KBM-7 (cell line): ENCODE results near the gene ICE1.
A peak's percentile ranks its signal among the peaks of the same experiment; 100 is the strongest.

Experiments
- DNase-seq: peaks from one replicate; pipeline ENCODE4 v3.0.0-alpha.2; 2015
- in situ Hi-C: fragments of 300-500 bp; cut with MboI; formaldehyde crosslinking; loops from 2 replicates; pipeline ENCODE4 v1.14.3; 2020; ENCODE audit warnings: low sequenced_read_pairs, low pct_unique_long_range_greater_than_20kb, mixed read lengths

The ICE1 gene

GRCh38 chr5:5422819-5423515 lies 490 bp downstream of the ICE1 start:
- in situ Hi-C loops, result loop anchor here (25.0 kb wide), 1 partner anchor 286 kb away; the partner anchor contains the start of gene ADAMTS16
- peak; percentile 16 for DNase-seq

GRCh38 chr5:5423586-5423985 lies 1.1 kb downstream of the ICE1 start:
- no peak for DNase-seq
- in situ Hi-C loops, result loop anchor here (25.0 kb wide), 1 partner anchor 286 kb away; the partner anchor contains the start of gene ADAMTS16

DNA sequence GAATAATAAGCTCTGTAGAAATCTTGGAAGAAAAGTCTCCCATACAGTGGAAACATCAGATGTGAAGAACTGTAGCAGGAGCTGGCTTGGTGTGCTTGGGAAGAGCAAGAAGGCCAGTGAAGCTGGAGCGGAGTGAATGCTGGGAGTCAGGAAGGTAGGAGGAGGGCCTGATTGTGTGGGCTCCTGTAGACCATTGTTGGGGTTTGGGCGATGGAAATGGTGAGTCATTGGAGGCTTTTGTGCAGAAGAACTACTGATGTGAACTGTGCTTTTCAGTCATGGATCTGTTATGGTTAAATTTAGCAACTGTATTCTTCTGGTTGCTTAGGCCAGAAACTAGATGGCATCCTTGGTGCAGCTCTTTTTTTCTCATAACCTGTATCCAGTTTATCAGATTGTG lies 2.3 kb downstream of the ICE1 start:
- in situ Hi-C loops, result loop anchor here (25.0 kb wide), 1 partner anchor 287 kb away; the partner anchor contains the start of gene ADAMTS16

GRCh38 chr5:5430136-5430535 lies 7.7 kb downstream of the ICE1 start:
- in situ Hi-C loops, result no loop called here
- no peak for DNase-seq

More for the DNA sequence above, 2.3 kb downstream of the ICE1 start:
- no peak for DNase-seq

- DNase-seq, result no peak
- in situ Hi-C loops, result no loop called here
These were observed 9.7 kb downstream of the ICE1 start for GRCh38 chr5:5432020-5432707.

- in situ Hi-C loops, result no loop called here
These were observed 13.8 kb downstream of the ICE1 start for GRCh38 chr5:5436203-5436760.

DNA sequence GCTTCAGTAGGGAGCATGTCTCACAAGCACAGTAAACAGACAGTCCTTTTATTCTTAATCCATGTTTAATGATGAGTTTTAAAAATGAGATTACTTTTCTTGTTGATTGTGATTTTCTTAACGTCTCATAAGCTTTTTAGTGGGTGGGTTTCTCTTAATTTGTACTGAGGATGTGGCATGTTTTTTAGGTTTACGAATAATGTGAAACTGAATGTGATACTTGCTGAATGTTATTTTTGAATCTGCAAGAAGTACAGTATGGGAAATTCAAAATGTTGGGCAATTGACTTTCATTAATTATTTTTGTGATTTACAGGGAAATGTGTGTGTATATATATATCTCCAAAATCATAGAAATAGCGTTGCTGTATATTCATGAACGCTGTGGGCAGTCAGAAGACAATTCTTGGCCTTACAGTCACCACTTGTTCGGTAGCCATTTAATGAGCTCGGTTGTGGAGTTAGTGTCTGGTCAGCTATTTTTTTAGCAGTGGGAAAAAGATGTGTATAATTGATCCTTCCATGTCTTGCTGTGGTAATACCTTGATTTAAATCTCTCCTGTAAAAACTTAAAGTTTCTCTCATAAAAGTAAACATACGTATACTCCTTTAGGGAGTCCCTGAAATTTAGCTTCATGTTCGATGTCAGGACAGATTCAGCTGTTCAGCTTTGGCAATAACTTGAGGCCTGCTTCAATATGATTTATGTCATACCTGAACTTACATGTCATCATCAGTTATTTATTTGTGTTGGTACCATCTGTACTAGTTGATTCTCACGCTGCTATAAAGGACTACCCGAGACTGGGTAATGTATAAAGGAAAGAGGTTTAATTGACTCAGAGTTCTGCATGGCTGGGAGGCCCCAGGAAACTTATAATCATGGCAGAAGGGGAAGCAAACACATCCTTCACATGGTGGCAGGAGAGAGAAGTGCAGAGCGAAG lies 15.0 kb downstream of the ICE1 start:
- in situ Hi-C loops, result no loop called here
- no peak for DNase-seq

More at GRCh38 chr5:5436203-5436760, 13.8 kb downstream of the ICE1 start:
- no peak for DNase-seq

DNA sequence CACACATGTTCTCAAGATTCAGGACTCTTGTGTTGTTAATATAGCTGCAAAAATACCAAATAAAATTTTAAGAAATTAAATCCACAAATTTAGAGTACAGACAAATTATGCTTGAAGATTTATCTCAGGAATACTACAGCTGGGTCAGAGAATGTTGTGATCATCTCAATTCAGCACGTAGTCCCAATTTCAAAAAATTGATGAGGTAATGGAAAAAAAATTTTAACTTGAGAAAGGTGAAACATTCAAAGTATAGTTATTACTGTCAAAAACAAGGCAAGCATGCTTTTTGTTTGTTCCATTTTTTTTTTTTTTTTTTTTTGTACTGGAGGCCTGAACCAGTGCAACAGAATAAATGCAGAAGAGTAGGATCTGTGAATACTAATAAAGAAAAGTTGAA lies 29.4 kb downstream of the ICE1 start:
- in situ Hi-C loops, result no loop called here
- DNase-seq, result no peak

GRCh38 chr5:5453131-5453530 lies 30.7 kb downstream of the ICE1 start:
- in situ Hi-C loops, result no loop called here
- DNase-seq, result no peak

- in situ Hi-C loops, result no loop called here
- no peak for DNase-seq
These were observed 31.9 kb downstream of the ICE1 start for GRCh38 chr5:5454391-5454790.

GRCh38 chr5:5456858-5457257 lies 34.4 kb downstream of the ICE1 start:
- in situ Hi-C loops, result no loop called here
- DNase-seq, result no peak

DNA sequence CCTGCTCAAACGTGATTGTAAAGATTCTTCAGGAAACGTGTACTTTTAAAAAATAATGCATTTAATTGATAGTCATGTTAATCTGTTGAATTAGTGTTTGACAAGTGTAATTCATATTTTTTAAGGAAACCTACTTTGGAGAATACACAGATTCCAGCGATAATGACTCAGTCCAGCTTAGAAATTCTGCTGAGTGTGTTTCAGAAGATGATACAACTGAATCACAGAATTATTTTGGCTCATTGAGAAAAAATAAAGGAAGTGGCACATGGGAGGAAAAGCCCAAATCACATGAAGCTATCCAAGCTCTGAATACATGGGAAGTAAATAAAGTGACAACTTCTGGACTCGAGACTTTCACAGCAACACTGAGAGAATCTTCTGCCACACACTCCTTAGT lies 37.8 kb downstream of the ICE1 start:
- in situ Hi-C loops, result no loop called here
- DNase-seq, result no peak

- no peak for DNase-seq
- in situ Hi-C loops, result no loop called here
These were observed 38.5 kb downstream of the ICE1 start for GRCh38 chr5:5461012-5461411.

DNA sequence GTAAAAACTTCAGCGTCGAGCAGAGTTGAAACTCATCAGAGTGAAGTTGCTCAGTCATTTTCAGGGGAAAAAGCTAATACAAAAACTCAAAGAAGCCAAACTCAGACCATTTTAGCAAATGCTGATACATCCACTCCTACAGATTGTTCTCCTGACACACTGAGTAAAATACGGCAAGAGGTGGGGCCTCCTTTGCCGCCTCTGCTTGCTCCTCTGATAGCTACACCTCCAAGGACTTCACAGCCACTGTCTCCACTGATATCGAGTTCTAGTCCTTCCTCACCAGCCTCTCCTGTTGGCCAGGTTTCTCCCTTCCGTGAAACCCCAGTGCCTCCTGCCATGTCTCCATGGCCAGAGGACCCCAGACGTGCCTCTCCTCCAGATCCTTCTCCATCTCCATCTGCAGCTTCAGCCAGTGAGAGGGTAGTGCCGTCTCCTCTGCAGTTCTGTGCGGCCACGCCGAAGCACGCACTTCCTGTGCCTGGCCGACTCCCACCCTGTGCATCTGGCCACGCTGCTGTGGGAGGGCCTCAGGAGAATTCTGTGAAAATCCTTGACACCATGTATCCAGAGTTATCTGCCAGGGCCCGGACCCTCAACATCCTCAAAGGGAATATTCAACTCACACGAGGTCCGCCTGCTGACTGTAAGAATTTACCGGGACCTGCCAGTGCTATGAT lies 41.7 kb downstream of the ICE1 start:
- no peak for DNase-seq
- in situ Hi-C loops, result no loop called here

GRCh38 chr5:5466227-5466626 lies 43.8 kb downstream of the ICE1 start:
- in situ Hi-C loops, result no loop called here
- DNase-seq, result no peak

DNA sequence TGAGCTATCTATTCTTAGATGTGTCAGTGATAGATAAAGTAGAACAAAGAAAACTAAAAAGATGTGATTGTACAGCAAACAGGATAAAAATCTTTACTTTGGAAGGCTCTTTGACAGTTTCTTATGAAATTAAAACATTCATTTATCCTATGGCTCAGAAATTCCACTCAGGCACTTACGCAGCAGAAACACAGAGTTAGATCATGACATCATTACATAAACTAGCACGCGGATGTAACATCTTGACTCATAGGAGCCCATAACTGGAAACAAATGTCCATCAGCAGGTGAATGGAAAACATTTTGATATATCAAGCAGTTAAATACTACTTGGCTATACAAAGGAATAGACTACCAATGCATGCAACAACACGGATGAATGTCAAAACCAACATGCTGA lies 45.3 kb downstream of the ICE1 start:
- in situ Hi-C loops, result no loop called here
- no peak for DNase-seq

- DNase-seq, result no peak
- in situ Hi-C loops, result no loop called here
These were observed 48.5 kb downstream of the ICE1 start for GRCh38 chr5:5470933-5471332.

- no peak for DNase-seq
- in situ Hi-C loops, result no loop called here
These were observed 50.7 kb downstream of the ICE1 start for GRCh38 chr5:5473226-5473625.

GRCh38 chr5:5474961-5475360 lies 52.5 kb downstream of the ICE1 start:
- in situ Hi-C loops, result no loop called here
- no peak for DNase-seq
